Sciatic nerve (tissue), 2 donors: ENCODE results near the gene SLC1A7. TPM values are rescaled to one million over a fixed set of nuclear protein-coding genes. Genes with fewer than 3 reads are reported as not detected.

Source experiments
- ATAC-seq: fragments of 200-7000 bp; cut with Tn5 transposase; one replicate; pipeline ENCODE4 v1.9.1; 2020; ENCODE audit warnings: mild to moderate bottlenecking, moderate library complexity
- DNase-seq: peaks from one replicate; pipeline ENCODE4 v3.0.0-alpha.2; 2020; ENCODE audit warnings: low spot score
- intact Hi-C: fragments of 100-400 bp; cut with DNase I; formaldehyde crosslinking; loops from one replicate; pipeline ENCODE4 v1.14.2; 2022
- total RNA-seq: library from RNA; stranded (reverse); fragmentation: NEBNext Ultra II Directional; extraction: Animal tissue kit (Norgen Biotek cat#: 25700); gene quantifications from one replicate; pipeline ENCODE4 v1.2.1, GENCODE V29; 2021
- donor health status: DM: no; HTN: no; CAD: no.
- donor health status: DM: no; HTN: no; CAD: no.

The SLC1A7 gene
- total RNA-seq, 1 donor from 2014 or later = 0.89 TPM

- DNase-seq = no peak
- peak; percentile 94 for ATAC-seq
- intact Hi-C loops = no loop called here
These were observed 23.0 kb upstream of the SLC1A7 start for GRCh38 chr1:53165408-53165961.

DNA sequence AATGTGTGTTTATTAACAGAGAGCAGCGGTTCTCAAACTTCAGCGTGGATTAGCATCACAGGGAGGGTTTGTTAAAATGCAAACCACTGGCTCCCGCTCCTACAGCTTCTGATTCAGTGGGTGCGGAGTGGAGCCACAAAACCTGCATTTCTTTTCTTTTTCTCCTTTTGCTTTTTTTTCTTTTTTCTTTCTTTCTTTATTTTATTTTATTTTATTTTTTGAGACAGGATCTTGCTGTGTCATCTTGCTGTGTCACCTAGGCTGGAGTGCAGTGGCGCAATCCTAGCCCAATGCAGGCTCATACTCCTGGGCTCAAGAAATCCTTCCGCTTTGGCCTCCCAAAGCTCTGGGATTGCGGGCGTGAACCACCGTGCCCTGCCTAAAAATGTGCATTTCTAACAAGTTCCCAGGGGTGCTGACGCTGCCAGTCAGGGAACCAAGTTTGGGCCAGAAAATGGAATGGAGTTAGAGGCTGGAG is 20.9 kb upstream of the SLC1A7 start:
- no peak for ATAC-seq
- intact Hi-C loops = no loop called here
- no peak for DNase-seq

DNA sequence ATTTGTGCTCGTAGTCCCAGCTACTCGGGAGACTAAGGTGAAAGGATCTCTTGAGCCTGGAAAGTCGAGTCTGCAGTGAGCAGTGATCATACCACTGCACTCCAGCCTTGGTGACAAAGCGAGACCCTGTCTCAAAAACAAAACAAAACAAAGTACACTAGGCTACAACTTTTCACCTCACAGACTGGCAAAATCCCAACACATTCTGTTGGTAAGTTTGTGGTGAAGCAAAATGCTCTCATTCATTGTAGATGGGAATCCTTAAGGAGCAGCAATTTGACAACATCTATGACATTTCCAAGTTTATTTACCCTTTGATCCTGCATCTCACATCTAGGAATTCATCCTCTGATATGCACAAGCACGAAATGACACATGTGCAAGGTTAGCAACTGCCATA is 20.2 kb upstream of the SLC1A7 start:
- ATAC-seq (no peak), DNase-seq (no peak)
- intact Hi-C loops = no loop called here

- intact Hi-C loops = no loop called here
These were observed 18.5 kb upstream of the SLC1A7 start for GRCh38 chr1:53160924-53161378.

DNA sequence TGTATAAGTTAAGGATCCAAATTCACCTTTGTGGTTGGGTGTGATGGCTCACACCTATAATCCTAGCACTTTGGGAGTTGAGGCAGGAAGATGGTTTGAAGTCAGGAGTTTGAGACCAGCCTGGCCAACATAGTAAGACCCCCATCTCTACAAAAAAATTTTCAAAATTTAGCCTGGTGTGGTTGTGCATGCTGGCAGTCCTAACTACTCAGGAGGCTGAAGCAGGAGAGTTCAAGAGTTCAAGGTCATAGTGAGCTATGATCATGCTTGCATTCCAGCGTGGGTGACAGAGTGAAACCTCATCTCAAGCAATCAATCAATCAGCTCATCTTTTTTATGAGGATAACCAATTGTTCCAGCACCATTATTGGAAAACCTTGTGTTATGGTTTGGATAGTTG is 16.5 kb upstream of the SLC1A7 start:
- intact Hi-C loops = no loop called here
- DNase-seq = no peak
- no peak for ATAC-seq

More at GRCh38 chr1:53160924-53161378, 18.5 kb upstream of the SLC1A7 start:
- no peak for ATAC-seq
- DNase-seq = no peak

GRCh38 chr1:53156783-53157182 is 14.3 kb upstream of the SLC1A7 start:
- intact Hi-C loops = no loop called here
- DNase-seq = no peak
- ATAC-seq = no peak

DNA sequence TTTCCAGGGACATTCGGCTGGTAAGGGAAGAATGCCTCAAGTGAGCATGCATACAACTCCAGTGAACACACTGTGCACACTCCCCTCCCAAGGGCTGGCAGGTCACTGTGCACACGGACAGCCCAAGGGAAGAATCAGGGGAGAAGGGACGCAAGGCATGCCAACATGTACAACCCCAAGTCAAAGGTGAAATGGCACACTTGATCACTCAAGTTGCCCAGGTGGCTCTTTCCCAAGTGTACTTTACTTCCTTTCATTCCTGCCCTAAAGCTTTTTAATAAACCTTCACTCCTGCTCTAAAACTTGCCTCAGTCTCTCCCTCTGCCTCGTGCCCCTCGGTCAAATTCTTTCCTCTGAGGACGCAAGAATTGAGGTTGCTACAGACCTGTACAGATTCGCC is 13.5 kb upstream of the SLC1A7 start:
- DNase-seq (no peak), ATAC-seq (no peak)
- intact Hi-C loops = no loop called here

GRCh38 chr1:53155534-53155933 is 13.1 kb upstream of the SLC1A7 start:
- DNase-seq (no peak), ATAC-seq (no peak)
- intact Hi-C loops = no loop called here

DNA sequence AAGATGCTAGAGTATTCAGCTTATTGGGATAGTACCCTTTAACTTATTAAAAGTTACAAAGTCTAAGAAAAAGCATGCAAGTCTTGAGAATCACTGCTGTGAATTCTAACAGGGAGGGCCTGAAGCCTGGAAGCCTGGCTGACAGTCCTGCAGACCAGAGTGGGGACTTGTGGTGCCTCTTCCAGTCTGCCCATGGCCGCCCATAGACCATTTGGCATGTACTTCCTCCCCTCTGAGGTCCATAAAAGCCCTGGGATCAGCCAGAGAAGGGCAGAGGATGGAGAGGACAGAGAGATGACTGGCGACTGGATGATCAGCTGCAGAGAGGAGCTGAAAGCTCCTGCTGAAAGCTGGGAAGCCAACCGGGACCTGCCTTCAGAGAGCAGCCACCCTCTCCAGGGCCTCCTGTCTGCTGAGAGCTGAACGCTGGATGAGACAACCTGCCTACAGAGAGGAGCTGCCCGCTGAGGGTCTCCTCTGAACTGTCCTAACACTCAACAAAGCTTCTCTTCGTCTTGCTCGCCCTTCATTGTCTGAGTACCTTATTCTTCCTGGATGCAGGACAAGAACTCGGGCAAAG is 12.5 kb upstream of the SLC1A7 start:
- no peak for ATAC-seq

GRCh38 chr1:53153752-53154151 is 11.3 kb upstream of the SLC1A7 start:
- DNase-seq (no peak), ATAC-seq (peak; percentile 69)
- intact Hi-C loops = no loop called here

More for the DNA sequence above, 12.5 kb upstream of the SLC1A7 start:
- intact Hi-C loops = no loop called here
- DNase-seq = no peak

- intact Hi-C loops = no loop called here
- DNase-seq = no peak
- ATAC-seq = no peak
These were observed 5.7 kb upstream of the SLC1A7 start for GRCh38 chr1:53148123-53148522.

- intact Hi-C loops = no loop called here
- DNase-seq (no peak), ATAC-seq (no peak)
These were observed 4.7 kb upstream of the SLC1A7 start for GRCh38 chr1:53147174-53147573.

- DNase-seq = peak; percentile 73
- peak; percentile 83 for ATAC-seq
- intact Hi-C loops = no loop called here
These were observed 3.7 kb upstream of the SLC1A7 start for GRCh38 chr1:53145942-53146708.

DNA sequence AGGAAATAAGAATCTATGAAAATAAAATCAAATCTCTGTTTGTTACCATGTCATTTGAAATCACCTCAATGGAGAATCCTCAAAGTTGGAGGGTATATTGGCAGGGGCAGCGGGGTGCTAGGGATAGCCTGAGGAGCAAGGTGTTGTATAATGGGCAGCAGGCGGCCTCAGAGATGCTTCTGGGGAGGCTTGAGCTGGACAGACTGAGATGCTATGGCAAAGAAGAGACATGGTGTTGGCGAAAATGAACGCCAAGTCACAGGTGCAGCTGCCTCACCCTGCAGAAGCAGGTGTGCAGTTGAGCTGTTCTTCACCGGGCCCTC is 3.1 kb upstream of the SLC1A7 start:
- ATAC-seq = no peak

DNA sequence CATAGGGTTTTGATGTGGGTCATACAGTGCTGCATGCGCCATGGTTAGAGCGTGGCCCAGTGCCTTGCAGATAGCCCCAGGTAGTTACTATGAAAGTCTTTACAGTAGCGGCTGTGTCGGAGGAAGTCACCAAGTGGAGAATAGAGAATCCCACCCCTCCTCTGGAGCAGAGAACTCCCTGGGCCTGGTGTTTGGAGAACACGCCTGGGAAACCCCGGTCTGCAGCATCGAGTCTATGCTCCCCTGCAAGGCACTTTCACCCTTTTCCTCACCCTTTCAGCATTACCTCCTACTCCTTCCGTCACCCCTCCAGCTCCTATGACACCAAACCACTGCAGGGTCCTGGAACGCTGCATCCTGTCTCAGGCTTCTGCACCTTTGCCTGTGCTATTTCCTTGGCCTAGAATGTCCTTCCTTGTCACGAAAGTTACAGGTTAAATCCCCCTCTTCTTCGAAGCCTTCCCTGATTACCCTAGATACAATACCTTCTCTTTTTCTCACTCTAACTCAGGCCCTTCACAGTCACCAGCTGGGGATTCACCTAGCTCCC is 2.7 kb upstream of the SLC1A7 start:
- intact Hi-C loops = no loop called here
- ATAC-seq (no peak), DNase-seq (no peak)

More for the DNA sequence above, 3.1 kb upstream of the SLC1A7 start:
- intact Hi-C loops = no loop called here
- no peak for DNase-seq

- ATAC-seq = no peak
- intact Hi-C loops = no loop called here
- DNase-seq = no peak
These were observed 1.8 kb upstream of the SLC1A7 start for GRCh38 chr1:53144201-53144600.

- DNase-seq = no peak
- no peak for ATAC-seq
- intact Hi-C loops = no loop called here
These were observed 1.1 kb upstream of the SLC1A7 start for GRCh38 chr1:53143527-53143926.

DNA sequence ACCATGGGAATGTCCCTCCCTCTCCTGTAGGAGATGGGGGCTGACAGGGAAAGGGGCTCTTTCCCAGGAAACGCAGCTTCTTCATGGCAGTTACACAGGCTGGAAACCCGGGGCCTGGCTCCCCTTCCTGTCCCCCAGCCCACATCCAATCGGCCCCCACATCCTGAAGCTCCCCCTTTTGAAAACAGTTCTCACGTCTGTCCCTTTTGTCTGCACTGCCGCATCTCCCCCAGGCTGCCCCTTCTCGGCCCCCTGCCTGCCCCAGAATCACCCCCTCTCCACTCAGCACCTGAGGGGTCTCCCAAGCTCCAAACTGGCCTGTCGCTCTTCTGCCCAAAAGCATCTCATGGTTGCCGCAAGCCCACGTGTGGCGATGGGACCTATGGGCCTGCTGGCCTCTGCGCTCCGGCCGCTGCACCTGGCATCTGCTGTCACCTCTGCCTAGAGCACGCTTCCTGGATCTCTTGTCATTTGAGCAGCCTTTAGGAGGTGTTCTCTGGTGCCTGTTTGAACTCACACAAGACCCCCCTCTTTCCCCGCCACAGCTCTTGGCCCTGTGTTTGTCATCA is 867 bp downstream of the SLC1A7 start:
- no peak for ATAC-seq
- no peak for DNase-seq
- intact Hi-C loops = no loop called here

DNA sequence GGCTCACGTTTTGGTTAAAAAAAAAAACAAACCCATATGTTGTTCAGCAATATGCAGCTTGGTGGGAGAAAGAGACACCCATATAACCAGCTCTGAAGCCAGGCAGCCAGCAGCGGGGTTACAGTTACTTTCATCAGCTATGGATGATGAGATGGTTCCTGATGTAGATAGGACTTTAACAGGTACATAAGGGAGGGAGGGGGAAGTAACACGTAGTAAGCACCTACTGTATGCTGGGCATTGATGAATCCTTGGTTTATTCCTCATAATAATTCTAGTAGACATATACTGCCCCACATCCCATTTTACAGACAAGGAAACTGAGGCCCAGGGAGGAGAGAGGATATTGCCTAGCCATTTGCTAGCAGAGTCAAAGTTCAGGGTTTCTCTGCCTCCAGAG is 2.0 kb downstream of the SLC1A7 start:
- intact Hi-C loops = no loop called here
- ATAC-seq (no peak), DNase-seq (no peak)

GRCh38 chr1:53139951-53140361 is 2.5 kb downstream of the SLC1A7 start:
- intact Hi-C loops = no loop called here
- ATAC-seq (peak; percentile 7), DNase-seq (no peak)
